A549 (cell line): ENCODE measurements around the gene PNKP. TPM values are rescaled to one million over a fixed set of nuclear protein-coding genes. Genes with fewer than 3 reads are reported as not detected.

Experiments used
- ATAC-seq, 2 experiments: fragments of 200-7000 bp in 1 of 2; fragments of >200 bp in 1 of 2; cut with Nextera tagmentation in 1 of 2; cut with Tn5 transposase in 1 of 2; 3 replicates each; pipeline versions ENCODE4 v1.8.0 to v1.9.1; 2018 to 2020; ENCODE audit warnings: mild to moderate bottlenecking in 1 of 2, moderate library complexity in 1 of 2
- CTCF ChIA-PET: fragments of 300-600 bp; sonication (Branson Sonifier 250); formaldehyde crosslinking; extraction: SDS; loops from one replicate; lab custom pipeline; 2021; ENCODE audit warnings: antibody characterized with exemption, inconsistent platforms; lab: Yijun Ruan, JAX
- POLR2A ChIA-PET: fragments of 350-600 bp; formaldehyde crosslinking; extraction: SDS; loops from one replicate; lab custom pipeline; 2021; ENCODE audit warnings: antibody characterized with exemption, inconsistent platforms; lab: Yijun Ruan, JAX
- DNase-seq, 2 experiments: peaks; one replicate each; pipeline versions ENCODE4 v3.0.0 to v3.0.0-alpha.2; 2011 to 2016; ENCODE audit warnings: low read depth in 1 of 2, low spot score in 1 of 2
- FAIRE-seq: peaks from 2 replicates; lab custom pipeline; 2011; peaks lifted over from hg19 to GRCh38; lab: Jason Lieb, UNC
- H3K27ac ChIP-seq, 2 experiments: fragments of >200 bp; sonication (Bioruptor Twin); formaldehyde crosslinking; 3 replicates each; pipeline ENCODE4 v1.5.1; 2016 to 2017
- H3K4me1 ChIP-seq: fragments of >200 bp; sonication (Bioruptor Twin); formaldehyde crosslinking; 3 replicates; pipeline ENCODE4 v1.6.1; 2016
- H3K4me2 ChIP-seq: fragments of >200 bp; sonication (Bioruptor Twin); formaldehyde crosslinking; 3 replicates; pipeline ENCODE4 v1.6.1; 2016
- H3K4me3 ChIP-seq: fragments of >200 bp; sonication (Bioruptor Twin); formaldehyde crosslinking; 3 replicates; pipeline ENCODE4 v1.5.1; 2016
- H3K9me3 ChIP-seq: fragments of >200 bp; sonication (Bioruptor Twin); formaldehyde crosslinking; 3 replicates; pipeline ENCODE4 v1.6.1; 2016
- BCL3 ChIP-seq: fragments of >200 bp; sonication (Bioruptor Twin); formaldehyde crosslinking; IDR thresholded peaks from 3 replicates; pipeline ENCODE4 v1.6.1; 2016
- CBX2 ChIP-seq: fragments of 200-600 bp; sonication (generic); IDR thresholded peaks from 2 replicates; pipeline ENCODE4 v1.6.1; 2016; ENCODE audit warnings: low read depth, mild to moderate bottlenecking, borderline replicate concordance
- CBX8 ChIP-seq: fragments of 200-600 bp; sonication (generic); IDR thresholded peaks from 2 replicates; pipeline ENCODE4 v1.6.1; 2016
- CHD2 ChIP-seq: fragments of 150-350 bp; IDR thresholded peaks from 2 replicates; pipeline ENCODE4 v1.6.1; 2014; ENCODE audit warnings: low read length; ENCODE audit not compliant: partially characterized antibody
- CTCF ChIP-seq: fragments of >200 bp; sonication (Bioruptor Twin); formaldehyde crosslinking; IDR thresholded peaks from 3 replicates; pipeline ENCODE4 v1.5.1; 2016
- EP300 ChIP-seq, 2 experiments: fragments of >200 bp; sonication (Bioruptor Twin); formaldehyde crosslinking; IDR thresholded peaks; 2 replicates in 1 of 2; 3 replicates in 1 of 2; pipeline ENCODE4 v1.6.1; 2016 to 2017
- ESRRA ChIP-seq: fragments of 150-350 bp; IDR thresholded peaks from 2 replicates; pipeline ENCODE4 v1.6.1; 2014; ENCODE audit warnings: mild to moderate bottlenecking, low read length, borderline replicate concordance
- FOSB ChIP-seq: fragments of 250-450 bp; sonication (Bioruptor Pico); IDR thresholded peaks from 2 replicates; pipeline ENCODE4 v1.5.0; 2020; ENCODE audit warnings: mild to moderate bottlenecking, moderate library complexity
- FOXS1 ChIP-seq: fragments of 250-450 bp; sonication (Bioruptor Pico); IDR thresholded peaks from 2 replicates; pipeline ENCODE4 v1.5.0; 2020; ENCODE audit warnings: mild to moderate bottlenecking, moderate library complexity
- GATA3 ChIP-seq: IDR thresholded peaks from 2 replicates; pipeline ENCODE4 v1.6.1; 2012; ENCODE audit warnings: borderline replicate concordance
- HES2 ChIP-seq: fragments of >200 bp; sonication (Bioruptor Twin); formaldehyde crosslinking; IDR thresholded peaks from 2 replicates; pipeline ENCODE4 v1.6.1; 2016
- HEYL ChIP-seq: fragments of 250-450 bp; sonication (Bioruptor Pico); IDR thresholded peaks from 2 replicates; pipeline ENCODE4 v1.8.0; 2021; ENCODE audit warnings: mild to moderate bottlenecking, moderate library complexity
- HOXA7 ChIP-seq: fragments of 250-450 bp; sonication (Bioruptor Pico); IDR thresholded peaks from 2 replicates; pipeline ENCODE4 v1.5.0; 2020; ENCODE audit warnings: mild to moderate bottlenecking, moderate library complexity
- HOXB13 ChIP-seq: fragments of 250-450 bp; sonication (Bioruptor Pico); IDR thresholded peaks from 2 replicates; pipeline ENCODE4 v1.5.0; 2020; ENCODE audit warnings: low read depth, mild to moderate bottlenecking, moderate library complexity
- KDM1A ChIP-seq: fragments of 200-600 bp; sonication (generic); IDR thresholded peaks from 2 replicates; pipeline ENCODE4 v1.6.1; 2016; ENCODE audit warnings: low read depth, mild to moderate bottlenecking
- MAX ChIP-seq: IDR thresholded peaks from 2 replicates; pipeline ENCODE4 v1.6.1; 2012
- MYC ChIP-seq: IDR thresholded peaks from 2 replicates; pipeline ENCODE4 v1.6.1; 2012; ENCODE audit warnings: mild to moderate bottlenecking, inconsistent platforms, low read length, improper control_type of control experiment, borderline replicate concordance
- NFE2L2 ChIP-seq: fragments of 150-350 bp; conservative IDR thresholded peaks from 2 replicates; pipeline ENCODE4 v1.6.1; 2014; ENCODE audit warnings: low read length
- NPAS2 ChIP-seq: fragments of 250-450 bp; sonication (Bioruptor Pico); IDR thresholded peaks from 2 replicates; pipeline ENCODE4 v1.8.0; 2022; ENCODE audit warnings: mild to moderate bottlenecking, moderate library complexity, borderline replicate concordance
- NR3C1 ChIP-seq: fragments of >200 bp; sonication (Bioruptor Twin); formaldehyde crosslinking; IDR thresholded peaks from 3 replicates; pipeline ENCODE4 v1.6.1; 2017
- PBX3 ChIP-seq: IDR thresholded peaks from 2 replicates; pipeline ENCODE4 v1.6.1; 2012
- PHF8 ChIP-seq: fragments of 200-600 bp; sonication (generic); IDR thresholded peaks from 2 replicates; pipeline ENCODE4 v1.6.1; 2016; ENCODE audit warnings: low read depth, mild to moderate bottlenecking, antibody characterized with exemption, moderate library complexity, borderline replicate concordance
- POLR2AphosphoS2 ChIP-seq: conservative IDR thresholded peaks from 2 replicates; pipeline ENCODE4 v1.6.1; 2012; ENCODE audit warnings: low read length, improper control_type of control experiment, inconsistent platforms
- RAD21 ChIP-seq, 2 experiments: fragments of >200 bp in 1 of 2; sonication (Bioruptor Twin) in 1 of 2; formaldehyde crosslinking in 1 of 2; IDR thresholded peaks in 1 of 2; conservative IDR thresholded peaks in 1 of 2; 2 replicates in 1 of 2; 3 replicates in 1 of 2; pipeline ENCODE4 v1.6.1; 2012 to 2018; ENCODE audit warnings: inconsistent platforms in 1 of 2
- RARB ChIP-seq: fragments of 250-450 bp; sonication (Bioruptor Pico); IDR thresholded peaks from 2 replicates; pipeline ENCODE4 v1.8.0; 2021; ENCODE audit warnings: mild to moderate bottlenecking, moderate library complexity
- RNF2 ChIP-seq: fragments of 200-600 bp; sonication (generic); IDR thresholded peaks from 2 replicates; pipeline ENCODE4 v1.6.1; 2016; ENCODE audit warnings: low read depth, mild to moderate bottlenecking, antibody characterized with exemption, moderate library complexity, borderline replicate concordance
- USF2 ChIP-seq: fragments of 450-650 bp; IDR thresholded peaks from 2 replicates; pipeline ENCODE4 v1.6.1; 2014; ENCODE audit warnings: antibody characterized with exemption
- ZFP36 ChIP-seq: fragments of 450-650 bp; IDR thresholded peaks from 2 replicates; pipeline ENCODE4 v1.6.1; 2014; ENCODE audit warnings: borderline replicate concordance; ENCODE audit not compliant: partially characterized antibody
- WGBS: methylation state at CpG from one replicate; pipeline ENCODE4 v1.1.6; 2017; ENCODE audit errors: missing lambda C conversion rate; 5-methylcytosine and 5-hydroxymethylcytosine counted together
- polyA plus RNA-seq, 4 experiments: library from polyadenylated mRNA; depleted of rRNA in 3 of 4; stranded (reverse); fragments of >200 nt; fragmentation: RNase III in 1 of 4; extraction: RNeasy Plus Mini Kit Qiagen cat#74134 plus additional on column Dnase treatment in 1 of 4; gene quantifications; 2 replicates in 3 of 4; 3 replicates in 1 of 4; pipeline ENCODE4 v1.2.3, GENCODE V29; 2011 to 2017

Gene PNKP
- polyA plus RNA-seq, 2 of the 4 experiments (the other 2 are of a cell fraction) = 23.3 to 71.2 TPM

- POLR2A ChIA-PET = no interaction called here
- Histone ChIP-seq H3K4me3 (no peak overlapping the region), H3K4me1 (peaks cover 27% of the 10 kb centered on the region), H3K4me2 (no peak overlapping the region), H3K27ac (no peak overlapping the region), H3K9me3 (no peaks in the 10 kb centered on the region)
- CTCF ChIA-PET = interaction anchor here (0.8 to 1.8 kb wide), 2 partner anchors 8 to 16 kb away, joined by 3 to 5 read pairs; no protein-coding TSS in a partner anchor
- DNase-seq = no peak
- 84% methylated on average over 10 of the region's 10 CpGs for WGBS
- no peak for ATAC-seq
- no peak for TF ChIP-seq NR3C1
- no peak for TF ChIP-seq HOXA7
- TF ChIP-seq MAX = no peak
- TF ChIP-seq POLR2AphosphoS2 = no peak
- TF ChIP-seq HES2 = no peak
- TF ChIP-seq FOXS1 (CRISPR knock-in tag) = no peak
- no peak for TF ChIP-seq FOSB (CRISPR knock-in tag)
- TF ChIP-seq RARB (CRISPR knock-in tag) = no peak
- TF ChIP-seq MYC = no peak
- no peak for TF ChIP-seq ESRRA
- no peak for TF ChIP-seq CHD2
- TF ChIP-seq PBX3 = no peak
- FAIRE-seq = no peak
Measured at GRCh38 chr19:49873834-49874233, 6.5 kb upstream of the PNKP start.

GRCh38 chr19:49873129-49873521, 5.7 kb upstream of the PNKP start:
- Histone ChIP-seq H3K4me1 (peaks cover 29% of the 10 kb centered on the region), H3K9me3 (no peaks in the 10 kb centered on the region), H3K4me2 (no peak overlapping the region), H3K4me3 (no peak overlapping the region), H3K27ac (no peak overlapping the region)
- DNase-seq (no peak), ATAC-seq (no peak), FAIRE-seq (no peak)
- TF ChIP-seq ZFP36 (no peak), KDM1A (no peak), FOXS1 (CRISPR knock-in tag) (no peak), RARB (CRISPR knock-in tag) (no peak), BCL3 (no peak), GATA3 (no peak), CBX2 (no peak), PHF8 (no peak), RAD21 (conservative IDR thresholded peaks at IDR 0.05 in 1 of 2, IDR thresholded peaks at IDR 0.05 in 1 of 2) (no peak), CTCF (no peak), RNF2 (no peak), USF2 (no peak), EP300 (IDR thresholded peaks at IDR 0.05) (no peak), NFE2L2 (no peak), NPAS2 (CRISPR knock-in tag) (no peak), HOXB13 (CRISPR knock-in tag) (no peak), CBX8 (no peak), PBX3 (no peak), HEYL (CRISPR knock-in tag) (no peak)
- 95% methylated on average over 29 of the region's 29 CpGs for WGBS
- ChIA-PET CTCF (no interaction called here), POLR2A (no interaction called here)
